ENCODE measurements around the gene LY86.

DNA sequence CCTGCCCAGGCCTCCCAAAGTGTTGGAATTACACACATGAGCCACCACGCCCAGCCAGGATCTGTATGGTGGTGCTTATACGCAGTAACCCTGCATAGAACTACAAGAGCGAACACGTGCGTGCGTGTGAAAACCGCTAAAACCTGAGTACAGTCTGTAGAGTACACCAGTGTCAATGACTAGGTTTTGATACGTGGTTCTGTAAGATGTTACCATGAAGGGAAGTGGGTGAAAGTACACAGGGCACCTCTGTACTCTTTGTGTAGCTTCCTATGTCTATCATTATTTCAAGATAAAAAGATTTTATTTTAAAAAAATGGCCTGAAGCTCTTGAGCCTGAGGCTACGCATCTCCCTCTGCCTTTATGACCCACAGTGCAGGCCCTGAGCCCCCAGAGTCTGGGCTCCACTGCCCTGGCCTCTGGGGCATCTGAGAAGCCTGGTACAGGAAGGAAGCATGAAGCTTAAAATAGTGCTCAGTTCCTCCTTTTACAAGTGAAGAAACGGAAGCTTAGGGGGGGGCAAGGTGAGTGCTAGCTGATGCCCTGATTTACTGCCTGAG is 21.6 kb downstream of the LY86 start:
- TF ChIP-seq, protein P1, sequence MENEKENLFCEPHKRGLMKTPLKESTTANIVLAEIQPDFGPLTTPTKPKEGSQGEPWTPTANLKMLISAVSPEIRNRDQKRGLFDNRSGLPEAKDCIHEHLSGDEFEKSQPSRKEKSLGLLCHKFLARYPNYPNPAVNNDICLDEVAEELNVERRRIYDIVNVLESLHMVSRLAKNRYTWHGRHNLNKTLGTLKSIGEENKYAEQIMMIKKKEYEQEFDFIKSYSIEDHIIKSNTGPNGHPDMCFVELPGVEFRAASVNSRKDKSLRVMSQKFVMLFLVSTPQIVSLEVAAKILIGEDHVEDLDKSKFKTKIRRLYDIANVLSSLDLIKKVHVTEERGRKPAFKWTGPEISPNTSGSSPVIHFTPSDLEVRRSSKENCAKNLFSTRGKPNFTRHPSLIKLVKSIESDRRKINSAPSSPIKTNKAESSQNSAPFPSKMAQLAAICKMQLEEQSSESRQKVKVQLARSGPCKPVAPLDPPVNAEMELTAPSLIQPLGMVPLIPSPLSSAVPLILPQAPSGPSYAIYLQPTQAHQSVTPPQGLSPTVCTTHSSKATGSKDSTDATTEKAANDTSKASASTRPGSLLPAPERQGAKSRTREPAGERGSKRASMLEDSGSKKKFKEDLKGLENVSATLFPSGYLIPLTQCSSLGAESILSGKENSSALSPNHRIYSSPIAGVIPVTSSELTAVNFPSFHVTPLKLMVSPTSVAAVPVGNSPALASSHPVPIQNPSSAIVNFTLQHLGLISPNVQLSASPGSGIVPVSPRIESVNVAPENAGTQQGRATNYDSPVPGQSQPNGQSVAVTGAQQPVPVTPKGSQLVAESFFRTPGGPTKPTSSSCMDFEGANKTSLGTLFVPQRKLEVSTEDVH (IDR thresholded peaks at IDR 0.05; ENCODE audit: low read depth, partially characterized antibody) = no peak
- TF ChIP-seq BRCA1 (IDR thresholded peaks at IDR 0.05) (no peak), BRCA1 (CRISPR knock-in tag; IDR thresholded peaks at IDR 0.05) (no peak), YY1 (IDR thresholded peaks at IDR 0.05; ENCODE audit: borderline replicate concordance in 1 of 3, control insufficient read depth in 1 of 3, extremely low read depth in 1 of 3, insufficient read depth in 3 of 3, insufficient read length in 1 of 3, insufficient replicate concordance in 2 of 3, low read depth in 1 of 3, low read length in 2 of 3) (no peak)
- TF ChIP-seq, protein P2, sequence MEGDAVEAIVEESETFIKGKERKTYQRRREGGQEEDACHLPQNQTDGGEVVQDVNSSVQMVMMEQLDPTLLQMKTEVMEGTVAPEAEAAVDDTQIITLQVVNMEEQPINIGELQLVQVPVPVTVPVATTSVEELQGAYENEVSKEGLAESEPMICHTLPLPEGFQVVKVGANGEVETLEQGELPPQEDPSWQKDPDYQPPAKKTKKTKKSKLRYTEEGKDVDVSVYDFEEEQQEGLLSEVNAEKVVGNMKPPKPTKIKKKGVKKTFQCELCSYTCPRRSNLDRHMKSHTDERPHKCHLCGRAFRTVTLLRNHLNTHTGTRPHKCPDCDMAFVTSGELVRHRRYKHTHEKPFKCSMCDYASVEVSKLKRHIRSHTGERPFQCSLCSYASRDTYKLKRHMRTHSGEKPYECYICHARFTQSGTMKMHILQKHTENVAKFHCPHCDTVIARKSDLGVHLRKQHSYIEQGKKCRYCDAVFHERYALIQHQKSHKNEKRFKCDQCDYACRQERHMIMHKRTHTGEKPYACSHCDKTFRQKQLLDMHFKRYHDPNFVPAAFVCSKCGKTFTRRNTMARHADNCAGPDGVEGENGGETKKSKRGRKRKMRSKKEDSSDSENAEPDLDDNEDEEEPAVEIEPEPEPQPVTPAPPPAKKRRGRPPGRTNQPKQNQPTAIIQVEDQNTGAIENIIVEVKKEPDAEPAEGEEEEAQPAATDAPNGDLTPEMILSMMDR (IDR thresholded peaks at IDR 0.05 in 2 of 3, conservative IDR thresholded peaks at IDR 0.05 in 1 of 3; ENCODE audit: insufficient read depth in 2 of 3, low read depth in 1 of 3, low read length in 3 of 3) = no peak
- TF ChIP-seq, protein P3, sequence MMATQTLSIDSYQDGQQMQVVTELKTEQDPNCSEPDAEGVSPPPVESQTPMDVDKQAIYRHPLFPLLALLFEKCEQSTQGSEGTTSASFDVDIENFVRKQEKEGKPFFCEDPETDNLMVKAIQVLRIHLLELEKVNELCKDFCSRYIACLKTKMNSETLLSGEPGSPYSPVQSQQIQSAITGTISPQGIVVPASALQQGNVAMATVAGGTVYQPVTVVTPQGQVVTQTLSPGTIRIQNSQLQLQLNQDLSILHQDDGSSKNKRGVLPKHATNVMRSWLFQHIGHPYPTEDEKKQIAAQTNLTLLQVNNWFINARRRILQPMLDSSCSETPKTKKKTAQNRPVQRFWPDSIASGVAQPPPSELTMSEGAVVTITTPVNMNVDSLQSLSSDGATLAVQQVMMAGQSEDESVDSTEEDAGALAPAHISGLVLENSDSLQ (IDR thresholded peaks at IDR 0.05) = no peak
